Thyroid gland (tissue), 4 donors: Measurements from ENCODE around the gene ZNF213.
"Not testable (repeated sequence)": the region's sequence is repeated elsewhere in the genome, so short reads cannot be mapped to it uniquely, and the experiment has no call there.

Source experiments
- POLR2A ChIP-seq, 2 donors: fragments of 450-650 bp; IDR thresholded peaks; one replicate each; pipeline ENCODE4 v1.6.1; 2017; ENCODE audit warnings: antibody characterized with exemption in 2 of 2, mild to moderate bottlenecking in 2 of 2, moderate library complexity in 1 of 2
- TF ChIP-seq, protein P1 (sequence below), 6 experiments: fragments of 200-600 bp in 3 of 6; fragments of 450-650 bp in 3 of 6; sonication (generic) in 3 of 6; IDR thresholded peaks; one replicate each; pipeline ENCODE4 v1.5.1; 2016 to 2019; ENCODE audit warnings: antibody characterized with exemption in 6 of 6, mild to moderate bottlenecking in 2 of 6, inconsistent platforms in 1 of 6, moderate library complexity in 1 of 6

DNA sequence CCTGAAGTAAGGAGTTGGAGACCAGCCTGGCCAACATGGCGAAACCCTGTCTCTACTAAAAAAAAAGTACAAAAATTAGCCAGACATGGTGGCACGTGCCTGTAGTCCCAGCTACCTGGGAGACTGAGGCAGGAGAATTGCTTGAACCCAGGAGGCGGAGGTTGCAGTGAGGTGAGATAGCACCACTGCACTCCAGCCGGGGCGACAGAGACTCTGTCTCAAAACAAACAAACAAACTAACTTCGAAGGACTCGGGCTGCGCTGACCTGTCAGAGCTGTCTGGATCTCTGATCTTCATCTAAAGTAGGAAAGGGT is 47.4 kb downstream of the ZNF213 start:
- TF ChIP-seq, protein P1, sequence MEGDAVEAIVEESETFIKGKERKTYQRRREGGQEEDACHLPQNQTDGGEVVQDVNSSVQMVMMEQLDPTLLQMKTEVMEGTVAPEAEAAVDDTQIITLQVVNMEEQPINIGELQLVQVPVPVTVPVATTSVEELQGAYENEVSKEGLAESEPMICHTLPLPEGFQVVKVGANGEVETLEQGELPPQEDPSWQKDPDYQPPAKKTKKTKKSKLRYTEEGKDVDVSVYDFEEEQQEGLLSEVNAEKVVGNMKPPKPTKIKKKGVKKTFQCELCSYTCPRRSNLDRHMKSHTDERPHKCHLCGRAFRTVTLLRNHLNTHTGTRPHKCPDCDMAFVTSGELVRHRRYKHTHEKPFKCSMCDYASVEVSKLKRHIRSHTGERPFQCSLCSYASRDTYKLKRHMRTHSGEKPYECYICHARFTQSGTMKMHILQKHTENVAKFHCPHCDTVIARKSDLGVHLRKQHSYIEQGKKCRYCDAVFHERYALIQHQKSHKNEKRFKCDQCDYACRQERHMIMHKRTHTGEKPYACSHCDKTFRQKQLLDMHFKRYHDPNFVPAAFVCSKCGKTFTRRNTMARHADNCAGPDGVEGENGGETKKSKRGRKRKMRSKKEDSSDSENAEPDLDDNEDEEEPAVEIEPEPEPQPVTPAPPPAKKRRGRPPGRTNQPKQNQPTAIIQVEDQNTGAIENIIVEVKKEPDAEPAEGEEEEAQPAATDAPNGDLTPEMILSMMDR (IDR thresholded peaks at IDR 0.05) = not testable (repeated sequence)
- TF ChIP-seq POLR2A (IDR thresholded peaks at IDR 0.05) = not testable (repeated sequence)
